Liver (tissue), 3 donors: ENCODE measurements around the gene CCND1.
A peak's percentile ranks its signal among the peaks of the same experiment; 100 is the strongest.

ENCODE experiments used
- EGR1 ChIP-seq, 2 donors: IDR thresholded peaks; 2 replicates each; pipeline ENCODE4 v1.6.1; 2016 to 2018; ENCODE audit warnings: antibody characterized with exemption in 2 of 2, low read depth in 2 of 2
- FOXA1 ChIP-seq: IDR thresholded peaks from 2 replicates; pipeline ENCODE4 v1.6.1; 2016; ENCODE audit warnings: antibody characterized with exemption
- GABPA ChIP-seq, 2 donors: IDR thresholded peaks in 1 of 2; conservative IDR thresholded peaks in 1 of 2; 2 replicates each; pipeline ENCODE4 v1.6.1; 2016; ENCODE audit warnings: antibody characterized with exemption in 2 of 2, mild to moderate bottlenecking in 1 of 2, moderate library complexity in 1 of 2
- HNF4A ChIP-seq, 2 donors: conservative IDR thresholded peaks; 2 replicates each; pipeline ENCODE4 v1.6.1; 2016; ENCODE audit warnings: antibody characterized with exemption in 2 of 2, mild to moderate bottlenecking in 2 of 2
- JUND ChIP-seq, 2 donors: IDR thresholded peaks; 2 replicates each; pipeline ENCODE4 v1.6.1; 2016; ENCODE audit warnings: antibody characterized with exemption in 2 of 2
- SP1 ChIP-seq: IDR thresholded peaks from 2 replicates; pipeline ENCODE4 v1.6.1; 2018; ENCODE audit warnings: antibody characterized with exemption, mild to moderate bottlenecking
- TAF1 ChIP-seq: conservative IDR thresholded peaks from 2 replicates; pipeline ENCODE4 v1.6.1; 2016; ENCODE audit warnings: antibody characterized with exemption, mild to moderate bottlenecking
- TF ChIP-seq, protein P1 (sequence below): IDR thresholded peaks from 2 replicates; pipeline ENCODE4 v1.6.1; 2016; ENCODE audit warnings: antibody characterized with exemption, mild to moderate bottlenecking
- TF ChIP-seq, protein P2 (sequence below): IDR thresholded peaks from 2 replicates; pipeline ENCODE4 v1.6.1; 2016; ENCODE audit warnings: antibody characterized with exemption
- TF ChIP-seq, protein P3 (sequence below): fragments of 150-350 bp; IDR thresholded peaks from 2 replicates; pipeline ENCODE4 v1.5.1; 2017; ENCODE audit warnings: improper control_type of control experiment, low read depth, low read length; ENCODE audit not compliant: missing input control
- TF ChIP-seq, protein P4 (sequence below): IDR thresholded peaks from 2 replicates; pipeline ENCODE4 v1.6.1; 2016; ENCODE audit warnings: antibody characterized with exemption
- TF ChIP-seq, protein P5 (sequence below): IDR thresholded peaks from 2 replicates; pipeline ENCODE4 v1.6.1; 2016; ENCODE audit warnings: antibody characterized with exemption
- donor health status: healthy.
- donor health status: healthy.

DNA sequence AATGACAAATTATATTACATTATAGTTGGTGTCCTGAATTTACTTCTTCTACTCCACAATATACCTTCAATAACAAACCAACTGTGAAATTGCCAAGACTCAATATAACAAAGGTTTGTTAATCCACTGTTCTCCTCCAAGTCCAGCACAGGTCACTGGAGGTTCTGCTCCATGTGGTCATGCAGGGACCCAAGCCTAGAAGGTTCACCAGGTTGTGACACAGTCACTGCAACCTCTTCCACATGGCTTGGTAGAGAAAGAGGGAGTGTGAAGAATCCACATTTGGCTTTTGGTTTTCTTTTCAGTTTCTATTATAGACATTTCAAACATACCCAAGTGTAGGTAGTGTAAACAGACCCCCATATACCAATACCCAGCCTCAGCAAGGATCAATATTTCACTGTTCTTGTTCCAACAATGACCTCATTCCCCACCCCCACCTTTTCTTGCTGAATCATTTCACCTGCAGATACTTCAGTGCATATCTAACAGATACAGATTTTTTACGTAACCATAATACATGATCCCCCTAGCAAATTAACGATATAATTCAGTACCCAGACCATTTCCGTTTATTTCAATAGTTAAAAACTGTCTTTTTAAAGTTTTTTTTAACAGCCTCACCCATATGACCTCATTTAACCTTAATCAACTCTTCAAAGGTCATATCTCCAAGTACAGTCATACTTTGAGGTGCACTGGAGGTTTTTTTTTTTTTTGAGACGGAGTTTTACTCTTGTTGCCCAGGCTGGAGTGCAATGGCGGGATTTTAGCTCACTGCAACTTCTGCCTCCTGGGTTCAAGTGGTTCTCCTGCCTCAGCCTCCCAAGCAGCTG is 48.7 kb downstream of the CCND1 start:
- TF ChIP-seq, protein P1, sequence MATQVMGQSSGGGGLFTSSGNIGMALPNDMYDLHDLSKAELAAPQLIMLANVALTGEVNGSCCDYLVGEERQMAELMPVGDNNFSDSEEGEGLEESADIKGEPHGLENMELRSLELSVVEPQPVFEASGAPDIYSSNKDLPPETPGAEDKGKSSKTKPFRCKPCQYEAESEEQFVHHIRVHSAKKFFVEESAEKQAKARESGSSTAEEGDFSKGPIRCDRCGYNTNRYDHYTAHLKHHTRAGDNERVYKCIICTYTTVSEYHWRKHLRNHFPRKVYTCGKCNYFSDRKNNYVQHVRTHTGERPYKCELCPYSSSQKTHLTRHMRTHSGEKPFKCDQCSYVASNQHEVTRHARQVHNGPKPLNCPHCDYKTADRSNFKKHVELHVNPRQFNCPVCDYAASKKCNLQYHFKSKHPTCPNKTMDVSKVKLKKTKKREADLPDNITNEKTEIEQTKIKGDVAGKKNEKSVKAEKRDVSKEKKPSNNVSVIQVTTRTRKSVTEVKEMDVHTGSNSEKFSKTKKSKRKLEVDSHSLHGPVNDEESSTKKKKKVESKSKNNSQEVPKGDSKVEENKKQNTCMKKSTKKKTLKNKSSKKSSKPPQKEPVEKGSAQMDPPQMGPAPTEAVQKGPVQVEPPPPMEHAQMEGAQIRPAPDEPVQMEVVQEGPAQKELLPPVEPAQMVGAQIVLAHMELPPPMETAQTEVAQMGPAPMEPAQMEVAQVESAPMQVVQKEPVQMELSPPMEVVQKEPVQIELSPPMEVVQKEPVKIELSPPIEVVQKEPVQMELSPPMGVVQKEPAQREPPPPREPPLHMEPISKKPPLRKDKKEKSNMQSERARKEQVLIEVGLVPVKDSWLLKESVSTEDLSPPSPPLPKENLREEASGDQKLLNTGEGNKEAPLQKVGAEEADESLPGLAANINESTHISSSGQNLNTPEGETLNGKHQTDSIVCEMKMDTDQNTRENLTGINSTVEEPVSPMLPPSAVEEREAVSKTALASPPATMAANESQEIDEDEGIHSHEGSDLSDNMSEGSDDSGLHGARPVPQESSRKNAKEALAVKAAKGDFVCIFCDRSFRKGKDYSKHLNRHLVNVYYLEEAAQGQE = no peak
- TF ChIP-seq, protein P2, sequence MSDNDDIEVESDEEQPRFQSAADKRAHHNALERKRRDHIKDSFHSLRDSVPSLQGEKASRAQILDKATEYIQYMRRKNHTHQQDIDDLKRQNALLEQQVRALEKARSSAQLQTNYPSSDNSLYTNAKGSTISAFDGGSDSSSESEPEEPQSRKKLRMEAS = no peak
- TF ChIP-seq, protein P3, sequence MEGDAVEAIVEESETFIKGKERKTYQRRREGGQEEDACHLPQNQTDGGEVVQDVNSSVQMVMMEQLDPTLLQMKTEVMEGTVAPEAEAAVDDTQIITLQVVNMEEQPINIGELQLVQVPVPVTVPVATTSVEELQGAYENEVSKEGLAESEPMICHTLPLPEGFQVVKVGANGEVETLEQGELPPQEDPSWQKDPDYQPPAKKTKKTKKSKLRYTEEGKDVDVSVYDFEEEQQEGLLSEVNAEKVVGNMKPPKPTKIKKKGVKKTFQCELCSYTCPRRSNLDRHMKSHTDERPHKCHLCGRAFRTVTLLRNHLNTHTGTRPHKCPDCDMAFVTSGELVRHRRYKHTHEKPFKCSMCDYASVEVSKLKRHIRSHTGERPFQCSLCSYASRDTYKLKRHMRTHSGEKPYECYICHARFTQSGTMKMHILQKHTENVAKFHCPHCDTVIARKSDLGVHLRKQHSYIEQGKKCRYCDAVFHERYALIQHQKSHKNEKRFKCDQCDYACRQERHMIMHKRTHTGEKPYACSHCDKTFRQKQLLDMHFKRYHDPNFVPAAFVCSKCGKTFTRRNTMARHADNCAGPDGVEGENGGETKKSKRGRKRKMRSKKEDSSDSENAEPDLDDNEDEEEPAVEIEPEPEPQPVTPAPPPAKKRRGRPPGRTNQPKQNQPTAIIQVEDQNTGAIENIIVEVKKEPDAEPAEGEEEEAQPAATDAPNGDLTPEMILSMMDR = no peak
- TF ChIP-seq TAF1 (no peak), HNF4A (conservative IDR thresholded peaks at IDR 0.05) (no peak), FOXA1 (no peak), SP1 (no peak), GABPA (IDR thresholded peaks at IDR 0.05 in 1 of 2, conservative IDR thresholded peaks at IDR 0.05 in 1 of 2) (no peak), EGR1 (IDR thresholded peaks at IDR 0.05; ENCODE audit: low read depth in 2 of 2) (no peak), JUND (IDR thresholded peaks at IDR 0.05) (peak; percentile 14 to 22)
- TF ChIP-seq, protein P4, sequence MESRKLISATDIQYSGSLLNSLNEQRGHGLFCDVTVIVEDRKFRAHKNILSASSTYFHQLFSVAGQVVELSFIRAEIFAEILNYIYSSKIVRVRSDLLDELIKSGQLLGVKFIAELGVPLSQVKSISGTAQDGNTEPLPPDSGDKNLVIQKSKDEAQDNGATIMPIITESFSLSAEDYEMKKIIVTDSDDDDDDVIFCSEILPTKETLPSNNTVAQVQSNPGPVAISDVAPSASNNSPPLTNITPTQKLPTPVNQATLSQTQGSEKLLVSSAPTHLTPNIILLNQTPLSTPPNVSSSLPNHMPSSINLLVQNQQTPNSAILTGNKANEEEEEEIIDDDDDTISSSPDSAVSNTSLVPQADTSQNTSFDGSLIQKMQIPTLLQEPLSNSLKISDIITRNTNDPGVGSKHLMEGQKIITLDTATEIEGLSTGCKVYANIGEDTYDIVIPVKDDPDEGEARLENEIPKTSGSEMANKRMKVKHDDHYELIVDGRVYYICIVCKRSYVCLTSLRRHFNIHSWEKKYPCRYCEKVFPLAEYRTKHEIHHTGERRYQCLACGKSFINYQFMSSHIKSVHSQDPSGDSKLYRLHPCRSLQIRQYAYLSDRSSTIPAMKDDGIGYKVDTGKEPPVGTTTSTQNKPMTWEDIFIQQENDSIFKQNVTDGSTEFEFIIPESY = no peak
- TF ChIP-seq, protein P5, sequence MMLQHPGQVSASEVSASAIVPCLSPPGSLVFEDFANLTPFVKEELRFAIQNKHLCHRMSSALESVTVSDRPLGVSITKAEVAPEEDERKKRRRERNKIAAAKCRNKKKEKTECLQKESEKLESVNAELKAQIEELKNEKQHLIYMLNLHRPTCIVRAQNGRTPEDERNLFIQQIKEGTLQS = no peak
